Transverse colon (tissue), 4 donors: ENCODE measurements around the gene PCSK5. TPM values are rescaled to one million over a fixed set of nuclear protein-coding genes. Genes with fewer than 3 reads are reported as not detected.
A peak's percentile ranks its signal among the peaks of the same experiment; 100 is the strongest.
"Not testable (repeated sequence)": the region's sequence is repeated elsewhere in the genome, so short reads cannot be mapped to it uniquely, and the experiment has no call there.

ENCODE experiments used
- DNase-seq: peaks from one replicate; pipeline ENCODE4 v3.0.0-alpha.2; 2019
- H3K27ac ChIP-seq, 4 donors: fragments of 200-600 bp; sonication (generic); 2 replicates each; pipeline ENCODE4 v1.5.1; 2016 to 2018; ENCODE audit warnings: inconsistent platforms in 4 of 4
- H3K27me3 ChIP-seq: fragments of 200-600 bp; sonication (generic); 2 replicates; pipeline ENCODE4 v1.5.1; 2017; ENCODE audit warnings: inconsistent platforms
- H3K36me3 ChIP-seq, 4 donors: fragments of 200-600 bp; sonication (generic); 2 replicates each; pipeline ENCODE4 v1.5.1; 2017 to 2019; ENCODE audit warnings: inconsistent platforms in 4 of 4
- H3K4me1 ChIP-seq, 4 donors: fragments of 200-600 bp; sonication (generic); 2 replicates each; pipeline ENCODE4 v1.5.1; 2017 to 2020; ENCODE audit warnings: inconsistent platforms in 4 of 4
- H3K4me3 ChIP-seq, 4 donors: fragments of 200-600 bp; sonication (generic); 1 replicate in 1 of 4; 2 replicates in 3 of 4; pipeline versions ENCODE4 v1.5.1 to v1.6.1; 2017 to 2019; ENCODE audit warnings: inconsistent platforms in 4 of 4
- H3K9me3 ChIP-seq, 2 donors: fragments of 200-600 bp; sonication (generic); 2 replicates each; pipeline ENCODE4 v1.5.1; 2017 to 2019; ENCODE audit warnings: inconsistent platforms in 2 of 2
- CTCF ChIP-seq, 5 experiments: fragments of 200-600 bp in 3 of 5; fragments of 450-650 bp in 2 of 5; sonication (generic) in 3 of 5; IDR thresholded peaks; 1 replicate in 2 of 5; 2 replicates in 3 of 5; pipeline ENCODE4 v1.5.1; 2016 to 2017; ENCODE audit warnings: antibody characterized with exemption in 5 of 5, inconsistent platforms in 3 of 5, mild to moderate bottlenecking in 2 of 5, moderate library complexity in 1 of 5
- EP300 ChIP-seq: sonication (generic); formaldehyde crosslinking; IDR thresholded peaks from one replicate; pipeline ENCODE4 v1.6.1; 2017; ENCODE audit warnings: antibody characterized with exemption, low read depth
- POLR2A ChIP-seq: fragments of 450-650 bp; IDR thresholded peaks from one replicate; pipeline ENCODE4 v1.6.1; 2016; ENCODE audit warnings: antibody characterized with exemption, mild to moderate bottlenecking, moderate library complexity
- POLR2AphosphoS5 ChIP-seq, 3 donors: sonication (generic); formaldehyde crosslinking; IDR thresholded peaks; one replicate each; pipeline ENCODE4 v1.6.1; 2016; ENCODE audit warnings: antibody characterized with exemption in 3 of 3
- WGBS, 2 donors: methylation state at CpG; one replicate each; pipeline ENCODE4 v1.1.5; 2018; ENCODE audit warnings: low coverage in 1 of 2; 5-methylcytosine and 5-hydroxymethylcytosine counted together
- in situ Hi-C, 4 donors: fragments of 200-750 bp; cut with MboI; loops; one replicate each; pipeline versions ENCODE4 v1.15.0 to v1.15.1; 2017; ENCODE audit warnings: low sequenced_read_pairs in 3 of 4, low pct_ligation_motif_present in 1 of 4, low pct_unique_long_range_greater_than_20kb in 1 of 4
- intact Hi-C: fragments of 100-400 bp; cut with DNase I; formaldehyde crosslinking; loops from one replicate; pipeline ENCODE4 v1.15.1; 2023; ENCODE audit warnings: low total_unique reads
- total RNA-seq, 4 donors: library from RNA; depleted of rRNA; stranded (reverse); fragments of >200 nt; gene quantifications; one replicate each; pipeline ENCODE4 v1.1.0, GENCODE V29; 2016

The PCSK5 gene
- total RNA-seq, 4 donors from 2014 or later = 110 to 248 (median 127) TPM

GRCh38 chr9:75895112-75895511, 4.6 kb downstream of the PCSK5 start:
- in situ Hi-C loops (loop anchor here in 3 of 4 donors (25.0 kb wide), 2 partner anchors 392 to 417 kb away; no protein-coding TSS in a partner anchor), intact Hi-C loops (no loop called here)
- Histone ChIP-seq H3K27me3 (no peaks in the 10 kb centered on the region), H3K27ac (no peak overlapping the region), H3K9me3 (no peaks in the 10 kb centered on the region), H3K4me1 (peaks cover 3 to 35% (median 16%) of the 10 kb centered on the region in 4 donors), H3K36me3 (no peaks in the 10 kb centered on the region), H3K4me3 (no peak overlapping the region)
- TF ChIP-seq POLR2A = no peak
- no peak for TF ChIP-seq CTCF (IDR thresholded peaks at IDR 0.05)
- TF ChIP-seq EP300 = no peak
- no peak for TF ChIP-seq POLR2AphosphoS5 (IDR thresholded peaks at IDR 0.05)
- WGBS, 2 donors = 62 to 76% methylated on average over 2 to 3 of the region's 3 CpGs
- no peak for DNase-seq

- WGBS, 2 donors = 79% methylated on average over 3 of the region's 3 CpGs
- no peak for DNase-seq
- Histone ChIP-seq H3K27me3 (no peaks in the 10 kb centered on the region), H3K27ac (no peak overlapping the region), H3K4me3 (no peak overlapping the region), H3K9me3 (no peaks in the 10 kb centered on the region), H3K36me3 (no peaks in the 10 kb centered on the region), H3K4me1 (peaks cover 3 to 35% (median 16%) of the 10 kb centered on the region in 4 donors)
- TF ChIP-seq POLR2A (no peak), EP300 (no peak), CTCF (IDR thresholded peaks at IDR 0.05) (no peak), POLR2AphosphoS5 (IDR thresholded peaks at IDR 0.05) (no peak)
- intact Hi-C loops (no loop called here), in situ Hi-C loops (loop anchor here in 3 of 4 donors (25.0 kb wide), 2 partner anchors 391 to 416 kb away; no protein-coding TSS in a partner anchor)
Observed at GRCh38 chr9:75896193-75896592, 5.7 kb downstream of the PCSK5 start.

- DNase-seq, H3K4me3 ChIP-seq, H3K9me3 ChIP-seq, H3K27ac ChIP-seq, H3K4me1 ChIP-seq, intact Hi-C loops, H3K27me3 ChIP-seq, H3K36me3 ChIP-seq: not testable (repeated sequence)
- in situ Hi-C loops = loop anchor here in 1 of 4 donors (25.0 kb wide), 1 partner anchor 111 kb away; no protein-coding TSS in a partner anchor
- WGBS, 2 donors = 66 to 71% methylated on average over 6 to 7 of the region's 7 CpGs
Observed at GRCh38 chr9:75900893-75901524, 10.5 kb downstream of the PCSK5 start.

- WGBS, 2 donors = 69 to 78% methylated on average over 5 of the region's 5 CpGs
- no peak for TF ChIP-seq POLR2AphosphoS5 (IDR thresholded peaks at IDR 0.05)
- no peak for TF ChIP-seq CTCF (IDR thresholded peaks at IDR 0.05)
- no peak for TF ChIP-seq EP300
- TF ChIP-seq POLR2A = no peak
- H3K4me3 ChIP-seq = no peak overlapping the region
- H3K9me3 ChIP-seq = no peaks in the 10 kb centered on the region
- in situ Hi-C loops (loop anchor here in 1 of 4 donors (25.0 kb wide), 1 partner anchor 108 kb away; no protein-coding TSS in a partner anchor), intact Hi-C loops (no loop called here)
- H3K4me1 ChIP-seq = peaks cover 6 to 21% (median 13%) of the 10 kb centered on the region in 4 donors
- no peak overlapping the region for H3K27ac ChIP-seq
- no peaks in the 10 kb centered on the region for H3K27me3 ChIP-seq
- H3K36me3 ChIP-seq = no peaks in the 10 kb centered on the region
- DNase-seq = peak; percentile 18
Observed at GRCh38 chr9:75903785-75904360, 13.4 kb downstream of the PCSK5 start.
